HepG2 (cell line): ENCODE measurements around the gene COPS7A. TPM values are rescaled to one million over a fixed set of nuclear protein-coding genes. Genes with fewer than 3 reads are reported as not detected.

Experiments used
- ATAC-seq: fragments of 200-7000 bp; cut with Tn5 transposase; 3 replicates; pipeline ENCODE4 v1.9.1; 2020; ENCODE audit warnings: mild to moderate bottlenecking, moderate library complexity
- BruUV-seq: library from RNA; stranded (reverse); fragments of 400-500 nt; replicated peaks from 2 replicates; lab custom pipeline; 2021; lab: Mats Ljungman, UMichigan
- CTCF ChIA-PET: fragments of 300-600 bp; formaldehyde crosslinking; extraction: SDS; loops from one replicate; lab custom pipeline; 2021; ENCODE audit warnings: low total read pairs, inconsistent platforms, low intra/inter-chr PET ratio; lab: Yijun Ruan, JAX
- POLR2A ChIA-PET: fragments of 350-600 bp; sonication (Branson Sonifier 250); formaldehyde crosslinking; loops from one replicate; lab custom pipeline; 2020; ENCODE audit warnings: antibody characterized with exemption, inconsistent platforms; lab: Yijun Ruan, JAX
- DNase-seq: peaks from one replicate; pipeline ENCODE4 v3.0.0-alpha.2; 2015; ENCODE audit warnings: low spot score
- FAIRE-seq: peaks from 3 replicates; lab custom pipeline; 2011; peaks lifted over from hg19 to GRCh38; lab: Jason Lieb, UNC
- H2AFZ ChIP-seq: one replicate; pipeline ENCODE4 v1.6.1; 2011; ENCODE audit warnings: low read length, inconsistent platforms
- H3K27ac ChIP-seq: fragments of 300-600 bp; 3 replicates; pipeline ENCODE4 v1.8.0; 2011; ENCODE audit warnings: mixed run types, mild to moderate bottlenecking, mixed read lengths, low read length, inconsistent platforms; ENCODE audit not compliant: insufficient read depth; ENCODE audit errors: extremely low read length
- H3K27me3 ChIP-seq, 2 experiments: fragments of 200-600 bp in 1 of 2; 2 replicates in 1 of 2; 3 replicates in 1 of 2; pipeline versions ENCODE4 v1.6.0 to v1.8.0; 2011; ENCODE audit warnings: low read length in 2 of 2, mild to moderate bottlenecking in 2 of 2, moderate library complexity in 2 of 2, inconsistent platforms in 1 of 2; ENCODE audit not compliant: insufficient read depth in 2 of 2, control insufficient read depth in 1 of 2
- H3K36me3 ChIP-seq, 2 experiments: fragments of 200-600 bp in 1 of 2; replicated peaks in 1 of 2; 2 replicates in 1 of 2; 3 replicates in 1 of 2; pipeline versions ENCODE4 v1.5.1 to v1.8.0; 2011; ENCODE audit warnings: low read length in 2 of 2, inconsistent platforms in 1 of 2; ENCODE audit not compliant: insufficient read depth in 2 of 2, control insufficient read depth in 1 of 2
- H3K4me1 ChIP-seq: 2 replicates; pipeline ENCODE4 v1.5.1; 2012; ENCODE audit warnings: low read length, inconsistent platforms; ENCODE audit not compliant: insufficient read depth
- H3K4me2 ChIP-seq: 2 replicates; pipeline ENCODE4 v1.6.0; 2011; ENCODE audit warnings: low read depth, low read length, inconsistent platforms
- H3K4me3 ChIP-seq, 3 experiments: fragments of 200-600 bp in 1 of 3; sonication (generic), shearing (Covaris generic) in 1 of 3; replicated peaks in 1 of 3; 2 replicates each; pipeline ENCODE4 v1.5.1; 2011 to 2016; ENCODE audit warnings: low read length in 3 of 3, inconsistent platforms in 2 of 3, low read depth in 2 of 3, mild to moderate bottlenecking in 2 of 3, control low read depth in 1 of 3, mixed read lengths in 1 of 3; ENCODE audit not compliant: insufficient read depth in 1 of 3
- H3K79me2 ChIP-seq: one replicate; pipeline ENCODE4 v1.6.1; 2011; ENCODE audit warnings: low read length, inconsistent platforms; ENCODE audit not compliant: insufficient read depth
- H3K9ac ChIP-seq: 2 replicates; pipeline ENCODE4 v1.6.0; 2011; ENCODE audit warnings: mild to moderate bottlenecking, low read depth, low read length, inconsistent platforms; ENCODE audit not compliant: insufficient read depth
- H3K9me3 ChIP-seq: 2 replicates; pipeline ENCODE4 v1.5.1; 2012; ENCODE audit warnings: mild to moderate bottlenecking, low read length
- H4K20me1 ChIP-seq: 2 replicates; pipeline ENCODE4 v1.6.0; 2011; ENCODE audit warnings: inconsistent platforms, mild to moderate bottlenecking, low read length, moderate library complexity; ENCODE audit not compliant: insufficient read depth
- AGO2 ChIP-seq: fragments of 200-400 bp; formaldehyde crosslinking; optimal IDR thresholded peaks from 2 replicates; pipeline ENCODE3; 2017; ENCODE audit warnings: mild to moderate bottlenecking, low read depth, low read length, moderate library complexity
- AKAP8 ChIP-seq: sonication (generic); formaldehyde crosslinking; IDR thresholded peaks from 2 replicates; pipeline ENCODE4 v1.5.1; 2020; ENCODE audit warnings: mild to moderate bottlenecking, missing genetic modification reagents
- RBFOX2 ChIP-seq: fragments of 200-400 bp; formaldehyde crosslinking; IDR thresholded peaks from 2 replicates; pipeline ENCODE4 v1.6.1; 2017; ENCODE audit warnings: low read depth, mild to moderate bottlenecking, low read length
- SIN3B ChIP-seq: fragments of 150-350 bp; IDR thresholded peaks from 2 replicates; pipeline ENCODE4 v1.6.1; 2014; ENCODE audit warnings: low read length
- TCF7 ChIP-seq: sonication (generic); IDR thresholded peaks from 2 replicates; pipeline ENCODE4 v1.6.1; 2016; ENCODE audit warnings: antibody characterized with exemption, low read depth
- ZBTB42 ChIP-seq: sonication (generic); formaldehyde crosslinking; IDR thresholded peaks from 2 replicates; pipeline ENCODE4 v1.5.0; 2020; ENCODE audit warnings: mild to moderate bottlenecking, missing genetic modification reagents
- ZNF121 ChIP-seq: sonication (generic); formaldehyde crosslinking; IDR thresholded peaks from 2 replicates; pipeline ENCODE4 v1.5.0; 2020; ENCODE audit warnings: mild to moderate bottlenecking, missing genetic modification reagents
- ZNF253 ChIP-seq: sonication (generic); formaldehyde crosslinking; IDR thresholded peaks from 2 replicates; pipeline ENCODE4 v1.8.0; 2022; ENCODE audit warnings: mild to moderate bottlenecking, missing genetic modification reagents, borderline replicate concordance
- ZNF367 ChIP-seq: sonication (generic); formaldehyde crosslinking; IDR thresholded peaks from 2 replicates; pipeline ENCODE4 v1.4.0; 2020; ENCODE audit warnings: missing genetic modification reagents, borderline replicate concordance
- ZNF549 ChIP-seq: sonication (generic); formaldehyde crosslinking; IDR thresholded peaks from 2 replicates; pipeline ENCODE4 v1.5.0; 2020; ENCODE audit warnings: missing genetic modification reagents
- ZNF609 ChIP-seq: sonication (generic); formaldehyde crosslinking; IDR thresholded peaks from 2 replicates; pipeline ENCODE4 v1.4.0; 2020; ENCODE audit warnings: mild to moderate bottlenecking, missing genetic modification reagents, borderline replicate concordance
- ZNF816 ChIP-seq: sonication (generic); formaldehyde crosslinking; IDR thresholded peaks from 2 replicates; pipeline ENCODE4 v1.8.0; 2022; ENCODE audit warnings: missing genetic modification reagents, mild to moderate bottlenecking, borderline replicate concordance
- WGBS: methylation state at CpG from one replicate; pipeline ENCODE4 v1.1.6; 2017; ENCODE audit warnings: low lambda C conversion rate; 5-methylcytosine and 5-hydroxymethylcytosine counted together
- in situ Hi-C: cut with HindIII; loops from 2 replicates; pipeline ENCODE4 v1.10.0; 2017; ENCODE audit warnings: low pct_unique_long_range_greater_than_20kb; ENCODE audit not compliant: extremely low pct_ligation_motif_present
- intact Hi-C: fragments of 100-400 bp; cut with micrococcal nuclease; formaldehyde crosslinking; loops from one replicate; pipeline ENCODE4 v1.10.0; 2022; ENCODE audit not compliant: unreplicated experiment
- polyA plus RNA-seq, 8 experiments: library from polyadenylated mRNA; depleted of rRNA in 3 of 8; stranded (reverse) in 7 of 8; unstranded in 1 of 8; fragments of >200 nt; fragmentation: Illumina TruSeq in 4 of 8; extraction: Trizol in 4 of 8; gene quantifications; 2 replicates each; pipeline versions ENCODE4 v1.2.1 to v1.2.3, GENCODE V29; 2011 to 2016; ENCODE audit warnings: low read depth in 4 of 8, missing spikeins in 1 of 8, mixed read lengths in 1 of 8; ENCODE audit not compliant: insufficient read depth in 1 of 8
- total RNA-seq, 5 experiments: library from RNA; depleted of rRNA; stranded (reverse); fragments of >200 nt; fragmentation: Illumina TruSeq; extraction: Trizol; gene quantifications; 2 replicates each; pipeline ENCODE4 v1.2.3, GENCODE V29; 2016; ENCODE audit warnings: low read depth in 1 of 5

The COPS7A gene
- total and polyA plus RNA-seq, 2 of the 13 experiments (the other 11 are each of a cell fraction or from before 2014, with no cell fraction given): 40.0 to 73.6 TPM

- intact Hi-C loops (no loop called here), in situ Hi-C loops (no loop called here)
- CTCF ChIA-PET: no interaction called here
- Histone ChIP-seq H3K36me3 (peaks cover 0 to 11% of the 10 kb centered on the region in 2 experiments; a peak in 1 of 5 replicates), H2AFZ (no peak overlapping the region), H3K4me3 (no peak overlapping the region), H3K27ac (no peak overlapping the region), H3K79me2 (peaks cover 20% of the 10 kb centered on the region), H3K9ac (no peak overlapping the region), H4K20me1 (0 out of 2 replicates have a peak, but pooled peaks cover 6% of the 10 kb centered on the region), H3K9me3 (no peaks in the 10 kb centered on the region), H3K27me3 (no peaks in the 10 kb centered on the region), H3K4me1 (peaks cover 68% of the 10 kb centered on the region), H3K4me2 (no peak overlapping the region)
- 0 out of 2 replicates have a peak, but pooled peaks have one; percentile 28 for TF ChIP-seq AKAP8 (CRISPR knock-in tag)
- TF ChIP-seq ZNF253 (CRISPR knock-in tag): no peak
- TF ChIP-seq SIN3B: no peak
- BruUV-seq: no TSS peak
- POLR2A ChIA-PET: interaction anchor here (0.5 to 8.3 kb wide), 4 partner anchors 9 to 288 kb away, joined by 3 to 162 read pairs (median 8); partner anchors contain the start of genes COPS7A and MLF2
- FAIRE-seq (no peak), DNase-seq (no peak), ATAC-seq (no peak)
- 97% methylated on average over 4 of the region's 4 CpGs for WGBS
Measured at GRCh38 chr12:6769666-6770065, 45.8 kb downstream of the COPS7A start.

- in situ Hi-C loops (no loop called here), intact Hi-C loops (no loop called here)
- POLR2A ChIA-PET: interaction anchor here (0.5 to 8.3 kb wide), 2 partner anchors 17 to 288 kb away, joined by 3 to 162 read pairs; partner anchors contain the start of gene MLF2
- Histone ChIP-seq H3K9ac (no peak overlapping the region), H3K4me2 (no peak overlapping the region), H3K79me2 (peaks cover 20% of the 10 kb centered on the region), H3K27ac (no peak overlapping the region), H4K20me1 (0 out of 2 replicates have a peak, but pooled peaks cover 6% of the 10 kb centered on the region), H3K9me3 (no peaks in the 10 kb centered on the region), H3K4me3 (no peak overlapping the region), H2AFZ (no peak overlapping the region), H3K4me1 (peaks cover 68% of the 10 kb centered on the region), H3K27me3 (no peaks in the 10 kb centered on the region), H3K36me3 (peaks cover 0 to 11% of the 10 kb centered on the region in 2 experiments; a peak in 1 of 5 replicates)
- ATAC-seq: no peak
- FAIRE-seq: no peak
- 96% methylated on average over 8 of the region's 12 CpGs for WGBS
- DNase-seq: no peak
- CTCF ChIA-PET: no interaction called here
- no TSS peak for BruUV-seq
- no peak for TF ChIP-seq ZNF609 (CRISPR knock-in tag)
- TF ChIP-seq ZBTB42 (CRISPR knock-in tag): no peak
- peak; percentile 68 for TF ChIP-seq AGO2
- peak; percentile 58 for TF ChIP-seq RBFOX2
- TF ChIP-seq TCF7: no peak
- no peak for TF ChIP-seq ZNF367 (CRISPR knock-in tag)
- no peak for TF ChIP-seq ZNF121
- no peak for TF ChIP-seq ZNF549 (CRISPR knock-in tag)
- TF ChIP-seq ZNF816 (CRISPR knock-in tag): no peak
Measured at GRCh38 chr12:6770094-6770493, 46.2 kb downstream of the COPS7A start.
